Osteoblast (primary cell): ENCODE results near the gene REX1BD. TPM values are rescaled to one million over a fixed set of nuclear protein-coding genes. Genes with fewer than 3 reads are reported as not detected.

ENCODE experiments used
- DNase-seq: peaks from one replicate; pipeline ENCODE4 v3.0.0; 2011; ENCODE audit warnings: low spot score, mixed read lengths; ENCODE audit not compliant: insufficient read length; ENCODE audit errors: missing footprints
- H2AFZ ChIP-seq: 2 replicates; pipeline ENCODE4 v1.6.0; 2011; ENCODE audit warnings: mild to moderate bottlenecking, low read length
- H3K27ac ChIP-seq: 2 replicates; pipeline ENCODE4 v1.5.1; 2011; ENCODE audit warnings: mild to moderate bottlenecking, low read depth, low read length, moderate library complexity
- H3K27me3 ChIP-seq: 2 replicates; pipeline ENCODE4 v1.6.0; 2012; ENCODE audit warnings: mild to moderate bottlenecking, control low read depth, inconsistent platforms, low read length, moderate library complexity; ENCODE audit not compliant: insufficient read depth
- H3K36me3 ChIP-seq: 2 replicates; pipeline ENCODE4 v1.5.1; 2011; ENCODE audit warnings: mild to moderate bottlenecking, low read length, control low read depth, moderate library complexity; ENCODE audit not compliant: insufficient read depth
- H3K4me1 ChIP-seq: 2 replicates; pipeline ENCODE4 v1.5.1; 2011; ENCODE audit warnings: mild to moderate bottlenecking, low read length, control low read depth, moderate library complexity; ENCODE audit not compliant: insufficient read depth
- H3K4me2 ChIP-seq: 2 replicates; pipeline ENCODE4 v1.6.0; 2011; ENCODE audit warnings: mild to moderate bottlenecking, low read length; ENCODE audit not compliant: insufficient read depth
- H3K4me3 ChIP-seq: fragments of 200-600 bp; sonication (generic); 3 replicates; pipeline ENCODE4 v1.5.1; 2012; ENCODE audit warnings: mild to moderate bottlenecking, low read length, inconsistent platforms; ENCODE audit not compliant: insufficient read depth
- H3K79me2 ChIP-seq: 2 replicates; pipeline ENCODE4 v1.6.0; 2012; ENCODE audit warnings: mild to moderate bottlenecking, low read length, control low read depth, inconsistent platforms; ENCODE audit not compliant: insufficient read depth
- H3K9me3 ChIP-seq: 2 replicates; pipeline ENCODE4 v1.5.1; 2011; ENCODE audit warnings: low read depth, low read length, control low read depth
- H4K20me1 ChIP-seq: 2 replicates; pipeline ENCODE4 v1.6.0; 2012; ENCODE audit warnings: mild to moderate bottlenecking, low read length, control low read depth; ENCODE audit not compliant: insufficient read depth
- total RNA-seq: library from RNA; depleted of rRNA; stranded (reverse); fragments of >200 nt; gene quantifications from 2 replicates; pipeline ENCODE4 v1.2.3, GENCODE V29; 2012
- TF ChIP-seq, protein P1 (sequence below): IDR thresholded peaks from 2 replicates; pipeline ENCODE4 v1.5.1; 2011; ENCODE audit warnings: mild to moderate bottlenecking, low read depth, low read length, moderate library complexity; ENCODE audit errors: extremely low read depth

REX1BD gene
- total RNA-seq, 1 donor, result 29.7 TPM

DNA sequence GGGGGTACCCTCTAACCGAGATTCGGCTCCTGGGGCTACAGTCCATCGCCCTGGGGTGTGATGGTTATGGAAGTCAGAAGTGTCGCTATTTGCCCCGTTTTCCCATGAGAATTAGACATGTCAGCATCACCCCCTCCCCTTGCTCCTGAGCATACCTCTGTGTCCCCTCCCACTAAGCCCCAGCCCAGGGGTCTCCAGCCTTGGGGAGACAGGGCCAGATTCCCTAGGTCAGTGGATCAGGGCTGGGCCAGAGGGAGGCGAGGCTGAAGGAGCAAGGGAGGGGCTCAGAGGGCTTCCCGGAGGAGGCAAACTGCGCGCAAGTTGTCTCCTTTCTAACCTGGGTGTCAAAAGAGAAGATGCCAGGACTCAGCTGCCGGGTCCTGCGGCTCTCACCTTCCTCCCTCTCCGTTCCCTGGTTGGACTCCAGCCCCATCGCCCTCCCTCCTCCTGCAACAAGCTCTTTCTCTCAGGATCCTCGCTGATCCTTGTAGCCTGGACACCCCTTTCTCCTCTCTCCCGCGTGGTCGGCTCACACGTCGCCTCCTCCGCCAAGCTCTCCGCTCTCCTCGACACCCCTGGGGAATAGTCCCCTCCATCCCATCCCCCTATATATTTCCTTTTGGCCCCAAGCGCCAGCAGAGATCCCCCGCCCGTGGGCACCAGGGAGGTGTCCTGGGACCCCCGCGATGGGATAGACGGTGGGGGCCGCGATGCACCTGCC is 23.6 kb downstream of the REX1BD start:
- no peaks in the 10 kb centered on the region for H4K20me1 ChIP-seq
- H3K4me2 ChIP-seq, result peak overlapping the region; percentile 70
- peaks cover 70% of the 10 kb centered on the region for H3K27me3 ChIP-seq
- no peak overlapping the region for H3K27ac ChIP-seq
- peaks cover 6% of the 10 kb centered on the region for H3K4me1 ChIP-seq
- no peaks in the 10 kb centered on the region for H3K79me2 ChIP-seq
- peak; percentile 89 for DNase-seq
- no peaks in the 10 kb centered on the region for H3K36me3 ChIP-seq
- no peaks in the 10 kb centered on the region for H3K9me3 ChIP-seq
- H2AFZ ChIP-seq, result peak overlapping the region; percentile 41
- TF ChIP-seq, protein P1, sequence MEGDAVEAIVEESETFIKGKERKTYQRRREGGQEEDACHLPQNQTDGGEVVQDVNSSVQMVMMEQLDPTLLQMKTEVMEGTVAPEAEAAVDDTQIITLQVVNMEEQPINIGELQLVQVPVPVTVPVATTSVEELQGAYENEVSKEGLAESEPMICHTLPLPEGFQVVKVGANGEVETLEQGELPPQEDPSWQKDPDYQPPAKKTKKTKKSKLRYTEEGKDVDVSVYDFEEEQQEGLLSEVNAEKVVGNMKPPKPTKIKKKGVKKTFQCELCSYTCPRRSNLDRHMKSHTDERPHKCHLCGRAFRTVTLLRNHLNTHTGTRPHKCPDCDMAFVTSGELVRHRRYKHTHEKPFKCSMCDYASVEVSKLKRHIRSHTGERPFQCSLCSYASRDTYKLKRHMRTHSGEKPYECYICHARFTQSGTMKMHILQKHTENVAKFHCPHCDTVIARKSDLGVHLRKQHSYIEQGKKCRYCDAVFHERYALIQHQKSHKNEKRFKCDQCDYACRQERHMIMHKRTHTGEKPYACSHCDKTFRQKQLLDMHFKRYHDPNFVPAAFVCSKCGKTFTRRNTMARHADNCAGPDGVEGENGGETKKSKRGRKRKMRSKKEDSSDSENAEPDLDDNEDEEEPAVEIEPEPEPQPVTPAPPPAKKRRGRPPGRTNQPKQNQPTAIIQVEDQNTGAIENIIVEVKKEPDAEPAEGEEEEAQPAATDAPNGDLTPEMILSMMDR, result no peak
- peak overlapping the region; percentile 69 for H3K4me3 ChIP-seq

DNA sequence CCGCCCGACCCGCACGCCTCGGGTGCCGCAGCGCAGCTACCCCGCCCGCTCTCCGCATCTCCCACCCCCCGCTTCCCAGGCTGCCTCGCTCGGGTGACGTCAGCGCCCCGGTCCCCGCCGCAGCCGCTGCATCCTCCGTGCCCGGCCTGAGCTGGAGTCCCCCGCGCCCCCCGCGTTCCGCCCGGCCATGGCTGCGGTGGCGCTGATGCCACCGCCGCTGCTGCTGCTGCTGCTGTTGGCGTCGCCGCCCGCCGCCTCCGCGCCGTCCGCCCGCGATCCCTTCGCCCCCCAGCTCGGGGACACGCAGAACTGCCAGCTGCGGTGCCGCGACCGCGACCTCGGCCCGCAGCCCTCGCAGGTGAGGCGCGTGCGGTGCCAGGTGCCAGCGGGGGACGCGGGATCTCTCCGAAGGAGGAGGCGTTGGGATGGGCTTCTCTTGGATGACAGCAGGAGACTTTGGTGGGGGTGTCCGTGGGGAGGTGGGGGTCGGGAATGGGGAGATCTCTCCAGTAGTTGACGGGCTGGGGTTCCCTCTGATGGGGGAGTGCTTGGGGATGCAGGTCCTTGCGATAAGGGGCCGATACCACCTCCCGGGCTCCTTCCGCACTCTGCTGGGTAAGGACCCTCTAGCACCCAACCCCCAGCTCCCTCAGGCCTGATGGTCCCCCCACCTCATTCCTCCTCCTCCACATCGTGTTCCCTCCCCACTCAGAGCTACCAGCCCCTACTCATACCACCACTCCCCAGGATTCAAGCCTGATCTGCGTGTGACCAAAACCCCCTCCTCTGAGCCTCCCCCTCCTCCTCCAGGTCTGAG is 24.4 kb downstream of the REX1BD start, which contains the start of gene TMEM59L:
Gene TMEM59L, plus strand, starts transcription at position 99 of the 817 bp plus-strand sequence. Its CDS starts 89 bp downstream, at position 188.
- Histone ChIP-seq H3K79me2 (no peaks in the 10 kb centered on the region), H3K27ac (no peak within 1 kb of the TSS), H3K4me1 (peaks cover 6% of the 10 kb centered on the region), H3K4me2 (peak within 1 kb of the TSS; percentile 70), H3K9me3 (no peaks in the 10 kb centered on the region), H3K36me3 (no peaks in the 10 kb centered on the region), H3K4me3 (peak within 1 kb of the TSS; percentile 69), H2AFZ (peak within 1 kb of the TSS; percentile 47), H4K20me1 (no peaks in the 10 kb centered on the region), H3K27me3 (peaks cover 63% of the 10 kb centered on the region)
- DNase-seq, result peak; percentile 95
- TF ChIP-seq, protein P1, result no peak

DNA sequence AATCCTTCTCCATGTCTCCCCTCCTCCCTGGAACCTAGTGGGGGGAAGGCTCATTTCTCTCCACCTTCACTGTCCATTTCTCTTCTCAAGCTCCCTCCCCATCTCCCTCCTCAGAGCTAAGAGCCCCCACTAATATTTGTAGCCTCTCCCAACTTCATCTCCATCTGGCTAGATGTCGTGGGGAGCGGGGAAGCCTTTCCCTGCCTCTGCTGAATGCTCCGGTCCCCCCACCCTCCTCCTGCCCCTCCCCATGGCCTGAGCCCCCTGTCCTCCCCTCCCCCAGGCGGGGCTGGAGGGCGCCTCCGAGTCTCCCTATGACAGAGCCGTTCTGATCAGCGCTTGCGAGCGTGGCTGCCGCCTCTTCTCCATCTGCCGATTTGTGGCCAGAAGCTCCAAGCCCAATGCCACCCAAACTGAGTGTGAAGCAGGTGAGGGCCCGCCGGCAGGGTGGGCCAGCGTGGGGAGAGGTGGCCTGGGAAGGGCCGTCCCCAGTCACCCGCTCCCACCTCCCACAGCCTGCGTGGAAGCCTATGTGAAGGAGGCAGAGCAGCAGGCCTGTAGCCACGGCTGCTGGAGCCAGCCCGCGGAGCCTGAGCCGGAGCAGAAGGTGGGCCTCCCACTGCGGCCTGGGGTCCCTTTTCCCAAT is 25.1 kb downstream of the REX1BD start:
- Histone ChIP-seq H3K9me3 (no peaks in the 10 kb centered on the region), H3K27me3 (peaks cover 55% of the 10 kb centered on the region), H4K20me1 (no peaks in the 10 kb centered on the region), H3K4me1 (peaks cover 6% of the 10 kb centered on the region), H3K79me2 (no peaks in the 10 kb centered on the region), H3K36me3 (no peaks in the 10 kb centered on the region), H3K4me2 (no peak overlapping the region), H3K27ac (no peak overlapping the region), H2AFZ (no peak overlapping the region), H3K4me3 (no peak overlapping the region)
- peak; percentile 61 for DNase-seq
- TF ChIP-seq, protein P1, result no peak

DNA sequence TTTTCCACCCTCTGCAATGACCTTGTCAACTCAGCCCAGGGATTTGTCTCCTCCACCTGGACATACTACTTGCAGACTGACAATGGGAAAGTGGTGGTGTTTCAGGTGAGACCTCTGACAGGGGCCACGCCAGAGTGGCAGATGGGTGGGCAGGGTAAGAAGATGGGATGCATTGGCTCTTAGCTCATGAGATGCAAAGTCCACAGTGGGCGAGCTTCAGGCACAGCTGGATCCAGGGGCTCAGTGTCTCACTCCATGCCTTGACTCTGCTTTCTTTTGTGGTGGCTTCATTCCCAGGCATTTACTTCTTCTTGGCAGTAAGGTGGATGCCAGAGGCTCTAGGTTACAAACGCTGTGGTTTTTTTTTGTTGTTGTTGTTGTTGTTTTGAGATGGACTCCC is 27.4 kb downstream of the REX1BD start:
- Histone ChIP-seq H3K4me2 (no peak overlapping the region), H3K9me3 (no peaks in the 10 kb centered on the region), H4K20me1 (no peaks in the 10 kb centered on the region), H3K4me1 (peaks cover 6% of the 10 kb centered on the region), H3K27ac (no peak overlapping the region), H2AFZ (no peak overlapping the region), H3K27me3 (peaks cover 33% of the 10 kb centered on the region), H3K4me3 (no peak overlapping the region), H3K36me3 (no peaks in the 10 kb centered on the region), H3K79me2 (no peaks in the 10 kb centered on the region)
- peak; percentile 80 for DNase-seq
- TF ChIP-seq, protein P1, result no peak
